Measurements from ENCODE around the gene MEMO1.
"Not testable (repeated sequence)": the region's sequence is repeated elsewhere in the genome, so short reads cannot be mapped to it uniquely, and the experiment has no call there.

Gene MEMO1

DNA sequence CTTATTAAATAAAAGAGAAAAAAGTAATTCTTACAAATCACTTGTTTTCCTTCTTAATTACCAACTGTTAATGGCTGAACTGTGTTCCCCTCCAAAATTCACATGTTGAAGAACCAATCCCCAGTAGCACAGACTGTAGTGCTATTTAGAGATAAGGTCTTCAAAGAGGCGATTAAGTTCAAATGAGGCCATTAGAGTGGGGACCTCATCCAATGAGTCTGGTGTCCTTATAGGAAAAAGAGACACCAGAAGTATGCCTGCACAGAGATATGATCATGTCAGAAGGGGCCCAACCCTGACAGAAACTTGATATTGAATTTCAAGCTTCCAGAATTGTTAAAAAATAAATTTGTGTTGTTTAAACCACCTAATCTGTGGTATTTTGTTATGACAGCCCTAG, 89.8 kb downstream of the MEMO1 start:
- in situ Hi-C loops (cut with MboI; ENCODE audit: low sequenced_read_pairs), result no loop called here

DNA sequence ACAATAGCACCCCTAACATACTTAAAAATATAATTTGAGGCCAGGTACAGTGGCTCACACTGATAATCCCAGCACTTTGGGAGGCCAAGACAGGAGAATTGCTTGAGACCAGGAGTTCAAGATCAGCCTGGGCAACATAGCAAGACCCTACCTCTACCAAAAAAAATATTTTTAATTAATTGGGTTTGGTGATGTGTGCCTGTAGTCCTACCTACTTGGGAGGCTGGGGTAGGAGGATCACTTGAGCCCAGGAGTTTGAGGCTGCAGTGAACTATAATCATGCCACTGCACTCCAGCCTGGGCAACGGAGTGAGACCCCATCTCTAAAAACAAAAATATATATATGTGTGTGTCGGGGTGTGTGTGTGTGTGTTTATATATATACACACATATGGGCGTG, 91.3 kb downstream of the MEMO1 start:
- in situ Hi-C loops (cut with MboI; ENCODE audit: low sequenced_read_pairs), result no loop called here

DNA sequence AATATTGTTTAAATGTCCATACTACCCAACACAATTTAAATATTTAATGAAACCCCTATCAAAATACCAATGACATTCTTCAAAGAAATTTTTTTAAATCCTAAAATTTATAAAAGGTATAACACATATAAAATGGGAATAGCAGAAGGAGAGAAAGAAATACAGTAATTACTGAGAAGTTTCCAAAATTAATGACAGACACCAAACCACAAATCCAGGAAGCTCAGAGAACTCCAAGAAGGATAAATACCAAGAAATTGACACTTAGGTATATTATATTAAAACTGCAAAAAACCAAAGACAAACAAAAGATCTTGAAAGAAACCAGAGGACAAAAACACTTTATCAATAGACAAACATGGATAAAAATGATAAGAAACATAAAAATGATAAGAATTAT, 101.1 kb downstream of the MEMO1 start:
- in situ Hi-C loops (cut with MboI; ENCODE audit: low sequenced_read_pairs), result no loop called here

DNA sequence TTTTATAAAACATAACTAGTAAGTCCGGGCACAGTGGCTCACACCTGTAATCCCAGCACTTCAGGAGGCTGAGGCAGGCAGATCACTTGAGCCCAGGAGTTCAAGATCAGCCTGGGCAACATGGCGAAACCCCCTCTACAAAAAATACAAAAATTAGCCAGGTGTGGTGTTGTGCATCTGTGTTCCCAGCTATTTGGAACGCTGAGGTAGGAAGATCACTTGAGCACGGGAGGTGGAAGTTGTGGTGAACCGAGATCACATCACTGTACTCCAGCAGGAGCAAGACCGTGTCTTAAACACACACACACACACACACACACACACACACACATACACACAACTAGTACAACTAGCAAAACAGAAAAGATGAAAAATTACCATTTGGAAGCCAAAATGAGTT, 103.3 kb downstream of the MEMO1 start:
- in situ Hi-C loops (cut with MboI; ENCODE audit: low sequenced_read_pairs), result not testable (repeated sequence)

DNA sequence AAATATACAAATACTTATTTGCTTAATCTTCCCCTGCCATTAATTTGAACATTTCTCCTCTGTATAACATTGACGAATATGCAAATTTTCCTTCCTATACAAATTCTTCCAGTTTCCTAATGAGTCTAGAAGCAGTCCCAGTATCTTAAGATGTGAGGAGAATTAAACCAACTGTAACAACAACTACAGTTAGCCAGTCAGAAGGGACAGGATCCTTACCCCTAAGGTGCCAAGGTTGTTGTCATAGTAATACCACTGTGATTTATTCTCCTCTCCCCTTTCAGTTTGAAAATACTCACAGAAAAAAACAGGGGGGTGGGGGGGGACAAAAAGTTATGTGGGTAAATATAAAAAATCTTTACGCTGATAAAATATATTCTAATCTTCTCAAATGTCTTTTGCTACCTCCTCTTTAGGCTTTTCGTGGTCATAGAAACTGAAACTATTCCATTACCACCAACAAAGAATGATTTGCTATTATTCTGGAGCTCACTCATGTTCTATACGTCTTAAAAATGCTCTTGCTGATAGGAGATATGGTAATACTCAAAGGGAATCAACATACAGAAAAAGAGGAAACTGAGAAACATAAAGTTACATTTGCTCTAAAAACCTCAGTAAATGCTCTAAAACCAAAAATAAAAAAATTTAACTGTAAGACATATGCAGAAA, 107.6 kb downstream of the MEMO1 start:
- in situ Hi-C loops (cut with MboI; ENCODE audit: low sequenced_read_pairs), result no loop called here

DNA sequence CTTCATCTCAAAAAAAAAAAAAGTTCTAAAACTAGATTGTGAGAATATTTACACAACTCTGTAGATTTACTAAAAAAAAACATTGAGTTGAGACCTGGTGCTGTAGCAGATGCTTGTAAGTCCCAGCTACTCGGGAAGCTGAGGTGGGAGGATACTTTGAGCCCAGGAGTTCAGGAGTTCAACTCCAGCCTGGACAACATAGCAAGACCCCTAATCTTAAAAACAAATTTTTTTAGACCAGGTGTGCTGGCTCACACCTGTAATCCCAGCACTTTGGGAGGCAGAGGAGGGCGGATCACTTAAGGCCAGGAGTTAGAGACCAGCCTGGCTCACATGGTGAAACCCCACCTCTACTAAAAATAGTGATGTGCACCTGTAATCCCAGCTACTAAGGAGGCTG, 108.9 kb downstream of the MEMO1 start:
- in situ Hi-C loops (cut with MboI; ENCODE audit: low sequenced_read_pairs), result no loop called here

DNA sequence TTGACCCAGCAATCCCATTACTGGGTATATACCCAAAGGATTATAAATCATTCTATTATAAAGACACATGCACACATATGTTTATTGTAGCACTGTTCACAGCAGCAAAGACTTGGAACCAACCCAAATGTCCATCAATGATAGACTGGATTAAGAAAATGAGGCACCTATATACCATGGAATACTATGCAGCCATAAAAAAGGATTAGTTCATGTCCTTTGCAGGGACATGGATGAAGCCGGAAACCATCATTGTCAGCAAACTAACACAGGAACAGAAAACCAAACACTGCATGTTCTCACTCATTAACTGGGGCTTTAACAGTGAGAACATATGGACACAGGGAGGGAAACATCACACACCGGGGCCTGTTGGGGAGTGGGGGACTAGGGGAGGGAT, 110.7 kb downstream of the MEMO1 start:
- in situ Hi-C loops (cut with MboI; ENCODE audit: low sequenced_read_pairs), result not testable (repeated sequence)

DNA sequence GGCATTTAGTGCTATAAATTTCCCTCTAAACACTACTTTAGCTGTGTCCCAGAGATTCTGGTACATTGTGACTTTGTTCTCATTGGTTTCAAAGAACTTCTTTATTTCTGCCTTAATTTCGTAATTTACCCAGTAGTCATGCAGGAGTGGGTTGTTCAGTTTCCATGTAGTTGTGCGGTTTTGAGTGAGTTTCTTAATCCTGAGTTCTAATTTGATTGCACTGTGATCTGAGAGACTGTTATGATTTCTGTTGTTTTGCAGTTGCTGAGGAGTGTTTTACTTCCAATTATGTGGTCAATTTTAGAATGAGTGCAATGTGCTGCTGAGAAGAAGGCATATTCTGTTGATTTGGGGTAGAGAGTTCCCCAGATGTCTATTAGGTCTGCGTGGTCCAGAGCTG, 112.5 kb downstream of the MEMO1 start:
- in situ Hi-C loops (cut with MboI; ENCODE audit: low sequenced_read_pairs), result not testable (repeated sequence)

DNA sequence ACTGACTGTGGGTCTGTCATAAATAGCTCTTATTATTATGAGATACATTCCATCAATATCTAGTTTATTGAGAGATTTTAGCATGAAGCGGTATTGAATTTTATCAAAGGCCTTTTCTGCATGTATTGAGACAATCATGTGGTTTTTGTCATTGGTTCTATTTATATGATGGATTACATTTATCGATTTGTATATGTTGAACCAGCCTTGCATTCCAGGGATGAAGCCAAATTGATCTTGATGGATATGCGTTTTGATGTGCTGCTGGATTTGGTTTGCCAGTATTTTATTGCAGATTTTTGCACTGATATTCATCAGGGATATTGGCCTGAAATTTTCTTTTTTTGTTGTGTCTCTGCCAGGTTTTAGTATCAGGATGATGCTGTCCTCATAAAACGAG, 113.5 kb downstream of the MEMO1 start:
- in situ Hi-C loops (cut with MboI; ENCODE audit: low sequenced_read_pairs), result not testable (repeated sequence)

DNA sequence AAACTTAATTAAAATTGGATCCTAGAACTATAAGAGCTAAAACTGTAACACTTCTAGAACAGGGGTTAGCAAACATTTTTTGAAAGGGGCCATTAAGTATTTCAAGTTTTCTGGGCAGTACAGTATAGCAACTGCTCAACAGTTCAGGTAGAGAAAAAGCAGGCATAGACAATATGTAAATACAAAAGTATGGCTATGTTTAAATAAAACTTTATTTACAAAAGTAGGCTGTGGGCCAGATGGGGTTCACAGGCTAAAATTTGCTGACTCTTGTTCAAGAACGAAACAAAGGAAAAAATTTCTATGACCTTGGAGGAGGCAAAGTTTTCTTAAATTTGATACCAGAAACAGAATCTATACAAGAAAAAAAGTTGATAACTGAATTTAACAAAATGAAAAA, 114.5 kb downstream of the MEMO1 start:
- in situ Hi-C loops (cut with MboI; ENCODE audit: low sequenced_read_pairs), result no loop called here

DNA sequence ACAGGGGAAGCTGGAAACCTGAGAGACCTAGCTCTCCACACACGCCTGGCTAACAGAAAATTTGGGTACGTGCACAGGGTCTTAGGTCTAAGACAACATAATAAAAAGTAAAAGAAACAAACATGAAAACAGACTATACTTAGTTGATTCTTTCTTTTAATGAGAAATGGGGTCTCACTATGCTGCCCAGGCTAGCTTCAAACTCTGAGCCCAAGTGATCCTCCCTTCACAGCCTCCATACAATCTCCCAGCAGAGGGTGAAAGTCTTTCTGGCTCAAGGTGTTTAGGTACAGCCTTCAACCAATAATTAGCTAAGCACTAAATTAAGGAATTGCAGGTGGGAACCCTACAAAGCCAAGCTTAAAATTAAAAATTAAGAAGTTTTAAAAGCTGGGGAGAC, 116.2 kb downstream of the MEMO1 start:
- in situ Hi-C loops (cut with MboI; ENCODE audit: low sequenced_read_pairs), result no loop called here

DNA sequence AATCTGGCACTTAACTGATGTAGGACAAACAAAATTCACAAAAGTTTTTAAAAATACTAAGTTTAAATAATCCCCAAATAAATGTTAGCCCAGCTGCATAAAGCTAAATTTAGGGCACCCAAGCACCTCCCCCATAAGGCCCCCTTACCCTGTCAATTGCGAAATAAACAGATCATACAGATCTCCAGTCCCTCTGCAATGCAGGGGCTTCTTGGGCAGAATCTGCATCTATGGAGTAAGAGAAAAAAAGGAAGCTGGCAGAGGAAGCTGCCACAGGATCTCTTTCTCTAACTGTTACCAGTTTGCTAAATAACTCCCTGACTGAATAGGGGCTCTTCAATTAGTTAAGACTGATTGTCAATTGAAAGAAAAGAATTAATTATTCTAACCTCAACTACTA, 117.7 kb downstream of the MEMO1 start:
- in situ Hi-C loops (cut with MboI; ENCODE audit: low sequenced_read_pairs), result no loop called here

DNA sequence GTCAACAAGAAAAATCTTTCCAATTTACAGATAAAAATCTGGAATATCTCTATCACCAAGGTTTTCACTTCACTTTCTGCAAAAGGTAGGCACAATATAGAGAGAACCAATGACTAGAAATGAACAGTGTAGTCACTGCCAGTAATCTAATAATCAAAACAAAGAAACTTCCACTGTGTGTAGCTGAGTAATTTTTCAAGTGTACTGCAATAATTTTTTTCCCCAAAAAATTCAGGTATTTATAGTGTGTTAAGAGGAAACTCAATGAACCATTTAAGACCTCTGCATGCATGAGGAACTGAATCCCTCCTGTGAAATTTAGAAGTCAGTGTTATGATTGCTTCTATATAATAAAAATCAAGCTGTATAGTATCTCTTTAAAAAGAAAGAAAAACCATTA, 121.8 kb downstream of the MEMO1 start:
- in situ Hi-C loops (cut with MboI; ENCODE audit: low sequenced_read_pairs), result no loop called here

DNA sequence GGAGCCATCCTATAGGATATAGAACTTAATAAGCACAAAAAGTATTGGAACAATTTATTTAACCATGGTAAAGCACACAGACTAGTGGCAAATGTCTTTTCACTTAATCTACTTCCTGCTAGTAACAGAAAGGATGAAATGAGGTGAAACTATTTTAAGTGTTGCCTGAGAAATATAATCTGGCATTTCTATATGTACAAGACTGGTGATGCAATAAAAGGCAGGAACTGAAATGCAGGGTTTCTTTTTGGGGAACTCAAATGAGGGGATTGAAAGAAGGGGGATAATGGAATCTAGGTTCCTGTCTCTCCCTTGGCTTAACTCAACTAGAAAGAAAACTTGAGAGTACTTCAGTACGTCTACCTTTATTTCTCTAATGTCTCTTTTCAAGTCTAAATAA, 122.3 kb downstream of the MEMO1 start:
- in situ Hi-C loops (cut with MboI; ENCODE audit: low sequenced_read_pairs), result no loop called here

DNA sequence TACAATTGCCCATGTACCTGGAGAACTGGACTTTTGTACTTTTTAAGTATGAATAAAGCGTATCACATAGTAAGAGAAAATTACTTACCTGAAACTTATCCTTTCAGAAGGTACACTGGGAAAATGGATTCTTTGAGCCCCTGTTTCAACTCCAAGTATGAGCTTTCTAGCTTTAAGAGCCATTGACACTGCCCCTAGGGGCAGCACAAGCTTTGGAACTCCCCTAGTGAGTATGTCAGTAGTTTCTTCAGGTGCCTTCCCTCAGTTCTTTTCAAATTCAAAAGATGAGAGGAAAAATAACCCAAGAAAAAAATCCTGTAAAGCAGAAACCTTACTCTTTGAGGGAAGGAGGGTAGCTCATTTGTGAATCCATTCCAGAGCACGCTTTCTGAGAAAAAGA, 124.1 kb downstream of the MEMO1 start:
- in situ Hi-C loops (cut with MboI; ENCODE audit: low sequenced_read_pairs), result no loop called here

DNA sequence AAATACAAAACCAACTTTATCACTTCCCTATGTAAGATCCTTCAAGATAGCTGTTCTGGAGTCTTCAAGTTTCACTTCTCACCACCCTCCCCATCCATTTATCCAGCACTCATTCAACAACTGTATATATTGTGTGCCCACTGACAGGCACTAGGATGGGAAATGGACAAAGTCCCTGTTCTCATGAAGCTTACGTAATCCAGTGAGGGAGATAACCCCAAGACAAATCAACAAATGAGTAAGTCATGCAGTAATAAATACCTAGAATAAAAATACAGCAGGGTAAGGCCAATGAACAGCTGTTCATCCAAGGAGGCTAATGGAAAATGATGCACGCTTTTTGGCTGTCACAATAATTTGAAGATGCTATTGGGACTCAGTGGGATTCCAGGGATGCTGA, 133.8 kb downstream of the MEMO1 start:
- in situ Hi-C loops (cut with MboI; ENCODE audit: low sequenced_read_pairs), result no loop called here

DNA sequence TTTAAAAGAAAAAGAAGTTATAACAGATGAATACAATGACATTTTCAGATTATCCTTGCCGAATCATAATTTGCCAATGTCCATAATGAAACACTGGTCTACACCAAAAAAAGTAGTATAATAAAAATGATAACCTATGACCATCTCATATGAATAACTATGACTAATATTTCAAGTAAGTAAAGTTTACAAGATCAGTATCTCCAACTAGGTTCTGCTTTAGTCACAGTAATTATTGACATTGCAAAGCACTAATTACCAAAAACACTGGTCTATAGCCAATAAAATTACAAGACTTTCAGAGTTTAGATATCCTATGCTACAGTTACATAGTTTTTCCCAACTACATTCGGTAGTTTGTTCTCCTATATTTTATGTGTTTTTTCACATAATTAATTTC, 136.7 kb downstream of the MEMO1 start:
- in situ Hi-C loops (cut with MboI; ENCODE audit: low sequenced_read_pairs), result no loop called here

DNA sequence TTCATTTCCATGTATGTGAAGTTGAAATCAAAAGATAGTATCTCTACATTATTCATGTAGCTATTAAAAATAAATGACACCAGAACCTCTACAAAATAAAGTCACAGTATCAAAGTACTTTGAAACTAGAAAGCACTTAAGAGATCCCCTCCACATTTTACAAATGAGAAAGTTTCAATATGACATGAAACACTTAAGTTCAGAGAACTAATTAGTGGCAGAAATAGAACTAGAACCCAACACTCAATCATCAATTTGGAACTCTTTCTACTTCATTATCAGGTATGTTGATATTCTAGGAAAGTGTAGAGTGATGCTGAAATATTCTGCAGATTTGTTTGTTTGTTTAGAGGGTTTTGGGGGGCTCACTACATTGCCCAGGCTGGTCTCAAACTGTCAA, 145.6 kb downstream of the MEMO1 start:
- in situ Hi-C loops (cut with MboI; ENCODE audit: low sequenced_read_pairs), result no loop called here

DNA sequence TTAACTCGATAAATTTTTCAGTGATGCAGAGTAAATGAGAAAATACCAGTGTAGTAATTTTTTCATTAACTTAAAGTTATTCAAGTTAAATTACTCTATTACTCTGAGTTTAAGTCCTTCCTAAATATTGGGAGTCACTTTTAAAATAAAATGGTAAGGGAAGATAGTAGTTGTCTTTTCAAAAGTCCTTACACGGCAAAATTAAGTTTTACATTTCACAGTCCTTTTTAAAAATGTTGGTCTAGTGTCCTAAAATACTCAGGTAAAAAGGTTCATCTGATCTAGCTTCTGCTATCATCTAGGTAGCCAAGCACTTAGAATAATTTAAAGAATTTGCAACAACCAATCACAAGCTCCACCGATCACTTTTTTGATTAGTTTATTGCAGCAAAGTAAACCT, 146.9 kb downstream of the MEMO1 start:
- in situ Hi-C loops (cut with MboI; ENCODE audit: low sequenced_read_pairs), result no loop called here

DNA sequence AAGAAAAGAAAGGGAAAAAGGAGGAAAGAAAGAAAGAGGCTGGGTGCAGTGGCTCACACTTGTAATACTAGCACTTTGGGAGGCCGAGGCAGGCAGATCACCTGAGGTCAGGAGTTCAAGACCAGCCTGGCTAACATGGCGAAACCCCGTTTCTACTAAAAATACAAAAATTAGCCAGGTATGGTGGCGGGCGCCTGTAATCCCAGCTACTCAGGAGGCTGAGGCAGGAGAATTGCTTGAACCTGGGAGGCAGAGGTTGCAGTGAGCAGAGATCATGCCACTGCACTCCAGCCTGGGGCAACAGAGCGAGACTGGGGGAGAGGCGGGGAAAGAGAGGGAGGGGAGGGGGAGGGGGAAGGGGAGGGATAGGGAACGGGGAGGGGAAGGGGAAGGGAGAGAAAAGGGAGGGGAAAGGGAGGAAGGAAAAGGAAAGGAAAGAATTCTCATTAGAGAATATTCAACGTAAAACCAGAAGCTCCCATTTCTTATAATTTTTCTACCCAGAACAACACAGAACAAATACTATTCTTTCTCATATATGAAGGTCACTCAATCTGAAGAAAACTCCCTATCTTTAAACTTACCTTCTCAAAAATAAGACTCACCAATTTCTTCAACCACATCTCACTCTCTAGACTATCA, 147.7 kb downstream of the MEMO1 start:
- in situ Hi-C loops (cut with MboI; ENCODE audit: low sequenced_read_pairs), result not testable (repeated sequence)

DNA sequence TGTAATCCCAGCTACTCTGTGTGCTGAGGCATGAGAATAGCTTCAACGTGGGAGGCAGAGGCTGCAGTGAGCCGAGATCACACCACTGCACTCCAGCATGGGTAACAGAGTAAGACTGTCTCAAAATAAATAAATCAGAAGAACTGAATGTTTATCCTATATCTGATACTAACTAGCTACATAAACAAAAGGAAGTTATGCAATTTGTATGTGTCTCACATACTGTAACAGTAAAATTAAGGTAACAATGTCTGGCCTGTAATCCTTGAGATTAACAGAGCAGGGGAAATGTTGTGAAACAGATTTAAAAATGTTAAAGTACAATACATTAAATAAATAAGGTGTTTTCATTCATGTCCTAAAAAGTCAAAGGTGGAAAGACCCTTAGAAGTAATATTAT, 150.8 kb downstream of the MEMO1 start:
- in situ Hi-C loops (cut with MboI; ENCODE audit: low sequenced_read_pairs), result no loop called here

DNA sequence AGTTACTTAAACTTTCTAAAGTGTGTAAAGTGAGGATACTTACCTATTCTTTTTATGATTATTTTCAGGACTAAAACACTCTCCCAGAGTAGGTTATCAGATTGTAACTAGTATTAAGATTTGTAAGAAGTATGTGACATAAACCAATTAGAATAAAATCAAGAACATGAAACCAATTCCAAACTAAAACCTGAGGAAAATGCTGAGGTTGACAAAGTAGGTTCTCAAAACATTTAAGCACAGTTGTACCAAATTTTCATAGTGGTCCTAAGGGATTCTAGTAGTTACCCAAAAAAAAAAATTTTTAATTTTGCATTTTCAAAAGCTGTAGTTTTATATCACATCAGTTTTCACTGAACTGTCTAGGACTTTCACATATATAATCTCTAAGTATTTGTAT, 157.3 kb downstream of the MEMO1 start:
- in situ Hi-C loops (cut with MboI; ENCODE audit: low sequenced_read_pairs), result no loop called here

DNA sequence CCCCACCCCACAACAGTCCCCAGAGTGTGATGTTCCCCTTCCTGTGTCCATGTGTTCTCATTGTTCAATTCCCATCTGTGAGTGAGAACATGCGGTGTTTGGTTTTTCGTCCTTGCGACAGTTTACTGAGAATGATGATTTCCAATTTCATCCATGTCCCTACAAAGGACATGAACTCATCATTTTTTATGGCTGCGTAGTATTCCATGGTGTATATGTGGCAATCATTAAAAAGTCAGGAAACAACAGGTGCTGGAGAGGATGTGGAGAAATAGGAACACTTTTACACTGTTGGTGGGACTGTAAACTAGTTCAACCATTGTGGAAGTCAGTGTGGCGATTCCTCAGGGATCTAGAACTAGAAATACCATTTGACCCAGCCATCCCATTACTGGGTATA, 168.7 kb downstream of the MEMO1 start:
- in situ Hi-C loops (cut with MboI; ENCODE audit: low sequenced_read_pairs), result not testable (repeated sequence)

Measured in HL-60/S4 treated with phorbol 12-myristate 13-acetate at 8.2 ng/mL for 4 days and 3 days (cell line).